Measurements from ENCODE around the gene THSD4. TPM values are rescaled to one million over a fixed set of nuclear protein-coding genes. Genes with fewer than 3 reads are reported as not detected.

THSD4 gene
- total and polyA plus RNA-seq, 2 of the 8 experiments (the other 6 are each of a cell fraction or from before 2014, with no cell fraction given): 2.5 to 6.2 TPM

- no peak for TF ChIP-seq POU5F1 (IDR thresholded peaks at IDR 0.05; ENCODE audit: low read depth, low read length)
- TF ChIP-seq JUND (IDR thresholded peaks at IDR 0.05; ENCODE audit: low read length): no peak
- TF ChIP-seq SUZ12 (IDR thresholded peaks at IDR 0.05; ENCODE audit: low read length): no peak
Measured at GRCh38 chr15:71612869-71613268, 497.6 kb downstream of the THSD4 start (continued).

All from H1 (cell line).